CD14-positive monocyte (primary cell): ENCODE data around the gene BMPR1B. TPM values are rescaled to one million over a fixed set of nuclear protein-coding genes. Genes with fewer than 3 reads are reported as not detected.

Experiments used
- DNase-seq, 3 donors: peaks; one replicate each; pipeline ENCODE4 v3.0.0-alpha.2; 2011 to 2022
- H2AFZ ChIP-seq: 2 replicates; pipeline ENCODE4 v1.6.0; 2012; ENCODE audit warnings: mild to moderate bottlenecking, low read depth, low read length, inconsistent platforms; ENCODE audit not compliant: insufficient read depth, poor library complexity, severe bottlenecking
- H3K27ac ChIP-seq, 2 donors: 1 replicate in 1 of 2; 2 replicates in 1 of 2; pipeline ENCODE4 v1.5.1; 2012 to 2013; ENCODE audit warnings: low read length in 2 of 2, control low read depth in 1 of 2, inconsistent platforms in 1 of 2, low read depth in 1 of 2, mild to moderate bottlenecking in 1 of 2
- H3K27me3 ChIP-seq, 2 donors: one replicate each; pipeline versions ENCODE4 v1.6.0 to v1.6.1; 2011 to 2013; ENCODE audit warnings: low read length in 2 of 2; ENCODE audit not compliant: control insufficient read depth in 2 of 2, insufficient read depth in 2 of 2
- H3K36me3 ChIP-seq, 2 donors: replicated peaks in 1 of 2; 1 replicate in 1 of 2; 2 replicates in 1 of 2; pipeline versions ENCODE4 v1.5.1 to v1.6.1; 2012 to 2013; ENCODE audit warnings: low read length in 2 of 2, control low read depth in 1 of 2, inconsistent platforms in 1 of 2, mild to moderate bottlenecking in 1 of 2; ENCODE audit not compliant: insufficient read depth in 2 of 2, control insufficient read depth in 1 of 2
- H3K4me1 ChIP-seq, 2 donors: 1 replicate in 1 of 2; 2 replicates in 1 of 2; pipeline versions ENCODE4 v1.5.1 to v1.6.1; 2012 to 2013; ENCODE audit warnings: low read length in 2 of 2, control low read depth in 1 of 2, inconsistent platforms in 1 of 2, mild to moderate bottlenecking in 1 of 2, moderate library complexity in 1 of 2; ENCODE audit not compliant: insufficient read depth in 2 of 2, control insufficient read depth in 1 of 2
- H3K4me2 ChIP-seq: replicated peaks from 2 replicates; pipeline ENCODE3; 2012; ENCODE audit warnings: low read length, moderate library complexity, mild to moderate bottlenecking; ENCODE audit not compliant: poor library complexity, severe bottlenecking; ENCODE audit errors: extremely low read depth
- H3K4me3 ChIP-seq, 3 experiments: fragments of 200-600 bp in 1 of 3; sonication (generic) in 1 of 3; replicated peaks in 1 of 3; 1 replicate in 2 of 3; 2 replicates in 1 of 3; pipeline ENCODE4 v1.5.1; 2011 to 2013; ENCODE audit warnings: low read length in 3 of 3, mild to moderate bottlenecking in 3 of 3, control low read depth in 2 of 3, low read depth in 2 of 3, inconsistent platforms in 1 of 3, moderate library complexity in 1 of 3
- H3K79me2 ChIP-seq: 2 replicates; pipeline ENCODE4 v1.6.0; 2012; ENCODE audit warnings: mild to moderate bottlenecking, control low read depth, inconsistent platforms, low read length, moderate library complexity; ENCODE audit not compliant: insufficient read depth
- H3K9ac ChIP-seq: 2 replicates; pipeline ENCODE4 v1.6.0; 2017; ENCODE audit warnings: low read length, mild to moderate bottlenecking; ENCODE audit not compliant: insufficient read depth, poor library complexity, severe bottlenecking
- H3K9me3 ChIP-seq, 2 donors: replicated peaks in 1 of 2; 1 replicate in 1 of 2; 2 replicates in 1 of 2; pipeline versions ENCODE4 v1.5.1 to v1.6.1; 2012 to 2013; ENCODE audit warnings: low read length in 2 of 2, control low read depth in 1 of 2; ENCODE audit not compliant: control insufficient read depth in 1 of 2, insufficient read depth in 1 of 2
- H4K20me1 ChIP-seq: 2 replicates; pipeline ENCODE4 v1.6.0; 2012; ENCODE audit warnings: mild to moderate bottlenecking, low read length, control low read depth, moderate library complexity; ENCODE audit not compliant: insufficient read depth
- H3K27ac Mint-ChIP-seq, 7 donors: one replicate each; pipeline ENCODE4 v1.8.0; 2020; ENCODE audit warnings: mild to moderate bottlenecking in 7 of 7, mixed read lengths in 7 of 7, moderate library complexity in 6 of 7, inconsistent platforms in 2 of 7
- H3K27me3 Mint-ChIP-seq, 3 donors: one replicate each; pipeline ENCODE4 v1.8.0; 2021 to 2022; ENCODE audit warnings: low read depth in 3 of 3, mild to moderate bottlenecking in 3 of 3, mixed read lengths in 3 of 3, moderate library complexity in 3 of 3, inconsistent platforms in 1 of 3
- H3K36me3 Mint-ChIP-seq, 2 donors: one replicate each; pipeline ENCODE4 v1.8.0; 2020; ENCODE audit warnings: mixed read lengths in 2 of 2, inconsistent platforms in 1 of 2, mild to moderate bottlenecking in 1 of 2
- H3K4me1 Mint-ChIP-seq: one replicate; pipeline ENCODE4 v1.8.0; 2020; ENCODE audit warnings: mild to moderate bottlenecking, mixed read lengths
- H3K4me3 Mint-ChIP-seq, 2 donors: one replicate each; pipeline ENCODE4 v1.8.0; 2020; ENCODE audit warnings: mild to moderate bottlenecking in 2 of 2, mixed read lengths in 2 of 2, moderate library complexity in 1 of 2
- H3K9me3 Mint-ChIP-seq, 7 donors: one replicate each; pipeline ENCODE4 v1.8.0; 2020 to 2022; ENCODE audit warnings: mixed read lengths in 7 of 7, mild to moderate bottlenecking in 6 of 7, moderate library complexity in 6 of 7, inconsistent platforms in 2 of 7
- CTCF ChIP-seq: fragments of 200-600 bp; IDR thresholded peaks from one replicate; pipeline ENCODE4 v1.8.0; 2022; ENCODE audit warnings: antibody characterized with exemption, mild to moderate bottlenecking
- WGBS: methylation state at CpG from one replicate; pipeline ENCODE4 v1.1.5; 2013; ENCODE audit warnings: missing lambda C conversion rate; ENCODE audit not compliant: insufficient coverage; 5-methylcytosine and 5-hydroxymethylcytosine counted together
- intact Hi-C, 2 donors: fragments of 100-400 bp; cut with micrococcal nuclease; formaldehyde crosslinking; loops; one replicate each; pipeline versions ENCODE4 v1.15.0 to v1.15.1; 2023
- polyA plus RNA-seq, 3 donors: library from polyadenylated mRNA; depleted of rRNA in 1 of 3; unstranded in 2 of 3; stranded (reverse) in 1 of 3; fragments of 300-500 nt in 2 of 3; fragments of >200 nt in 1 of 3; fragmentation: Illumina TruSeq in 2 of 3; gene quantifications; 1 replicate in 2 of 3; 2 replicates in 1 of 3; pipeline ENCODE4 v1.2.3, GENCODE V29; 2012 to 2021

Gene BMPR1B
- polyA plus RNA-seq, 3 donors: not detected

GRCh38 chr4:95105983-95106382, 348.2 kb downstream of the BMPR1B start:
- Mint-ChIP-seq H3K4me1 (no peaks in the 10 kb centered on the region), H3K36me3 (no peaks in the 10 kb centered on the region), H3K27ac (no peak overlapping the region), H3K27me3 (no peaks in the 10 kb centered on the region), H3K9me3 (no peaks in the 10 kb centered on the region), H3K4me3 (no peak overlapping the region)
- no peaks in the 10 kb centered on the region for H3K4me1 ChIP-seq
- no peaks in the 10 kb centered on the region for H3K36me3 ChIP-seq
- no peak overlapping the region for H2AFZ ChIP-seq
- H3K27me3 ChIP-seq: no peaks in the 10 kb centered on the region
- no peak overlapping the region for H3K4me3 ChIP-seq
- no peak overlapping the region for H3K9ac ChIP-seq
- no peak overlapping the region for H3K27ac ChIP-seq
- no peaks in the 10 kb centered on the region for H3K79me2 ChIP-seq
- H3K4me2 ChIP-seq: no peak overlapping the region
- TF ChIP-seq CTCF: no peak
- 87% methylated on average over 2 of the region's 2 CpGs for WGBS
- no peak for DNase-seq
- no peaks in the 10 kb centered on the region for H4K20me1 ChIP-seq
- intact Hi-C loops: no loop called here
- no peaks in the 10 kb centered on the region for H3K9me3 ChIP-seq

- no peak for TF ChIP-seq CTCF
- Histone ChIP-seq H3K4me1 (no peaks in the 10 kb centered on the region), H3K36me3 (no peaks in the 10 kb centered on the region), H3K9ac (no peak overlapping the region), H3K4me3 (no peak overlapping the region), H3K27ac (no peak overlapping the region), H3K9me3 (no peaks in the 10 kb centered on the region), H3K27me3 (no peaks in the 10 kb centered on the region), H2AFZ (no peak overlapping the region), H4K20me1 (no peaks in the 10 kb centered on the region), H3K4me2 (no peak overlapping the region), H3K79me2 (no peaks in the 10 kb centered on the region)
- intact Hi-C loops: no loop called here
- Mint-ChIP-seq H3K4me3 (no peak overlapping the region), H3K9me3 (no peaks in the 10 kb centered on the region), H3K27ac (no peak overlapping the region), H3K4me1 (no peaks in the 10 kb centered on the region), H3K27me3 (no peaks in the 10 kb centered on the region), H3K36me3 (no peaks in the 10 kb centered on the region)
- DNase-seq: no peak
- no CpG with 5 or more reads among the region's 2 CpGs for WGBS
Measured at GRCh38 chr4:95106408-95106928, 348.7 kb downstream of the BMPR1B start.
